IMR-90 (cell line): ENCODE measurements around the gene RARS1. TPM values are rescaled to one million over a fixed set of nuclear protein-coding genes. Genes with fewer than 3 reads are reported as not detected.

Source experiments
- ATAC-seq: fragments of 200-7000 bp; cut with Tn5 transposase; 2 replicates; pipeline ENCODE4 v1.9.1; 2020; ENCODE audit warnings: low read depth, mild to moderate bottlenecking, moderate library complexity
- BruUV-seq: library from RNA; stranded (reverse); fragments of 400-500 nt; replicated peaks from 2 replicates; lab custom pipeline; 2021; lab: Mats Ljungman, UMichigan
- CTCF ChIA-PET: fragments of 300-600 bp; formaldehyde crosslinking; extraction: SDS; loops from one replicate; lab custom pipeline; 2021; ENCODE audit warnings: antibody characterized with exemption; lab: Yijun Ruan, JAX
- POLR2A ChIA-PET: fragments of 300-600 bp; sonication (Branson Sonifier 250); formaldehyde crosslinking; loops from one replicate; lab custom pipeline; 2022; ENCODE audit warnings: antibody characterized with exemption; ENCODE audit not compliant: unreplicated experiment; lab: Charles Lee
- DNase-seq: peaks from one replicate; pipeline ENCODE4 v3.0.0; 2013
- H2AFZ ChIP-seq: replicated peaks from 2 replicates; pipeline ENCODE3; 2013; ENCODE audit warnings: low read length, mild to moderate bottlenecking; ENCODE audit not compliant: poor library complexity
- H2AK5ac ChIP-seq: 2 replicates; pipeline ENCODE4 v1.6.1; 2013; ENCODE audit warnings: low read depth, low read length, inconsistent platforms
- H2AK9ac ChIP-seq: replicated peaks from 2 replicates; pipeline ENCODE3; 2013; ENCODE audit warnings: mild to moderate bottlenecking, low read depth, low read length, moderate library complexity; ENCODE audit not compliant: poor library complexity
- H2BK120ac ChIP-seq: 2 replicates; pipeline ENCODE4 v1.6.1; 2013; ENCODE audit warnings: low read depth, low read length, inconsistent platforms
- H2BK15ac ChIP-seq: 3 replicates; pipeline ENCODE4 v1.6.1; 2013; ENCODE audit warnings: low read depth, low read length, inconsistent platforms
- H2BK20ac ChIP-seq: 2 replicates; pipeline ENCODE4 v1.6.1; 2013; ENCODE audit warnings: low read depth, mild to moderate bottlenecking, inconsistent platforms, low read length, moderate library complexity
- H2BK5ac ChIP-seq: 2 replicates; pipeline ENCODE4 v1.6.1; 2013; ENCODE audit warnings: mild to moderate bottlenecking, low read depth, low read length, inconsistent platforms; ENCODE audit not compliant: poor library complexity, severe bottlenecking
- H3K14ac ChIP-seq: replicated peaks from 2 replicates; pipeline ENCODE4 v1.6.1; 2013; ENCODE audit warnings: low read depth, low read length, inconsistent platforms
- H3K18ac ChIP-seq: 2 replicates; pipeline ENCODE4 v1.6.1; 2013; ENCODE audit warnings: low read depth, low read length, control low read depth
- H3K23ac ChIP-seq: 2 replicates; pipeline ENCODE4 v1.6.1; 2013; ENCODE audit warnings: low read depth, low read length, inconsistent platforms
- H3K27ac ChIP-seq: 2 replicates; pipeline ENCODE4 v1.5.1; 2013; ENCODE audit warnings: mild to moderate bottlenecking, control low read depth, low read length; ENCODE audit not compliant: insufficient read depth
- H3K27me3 ChIP-seq: 2 replicates; pipeline ENCODE4 v1.6.1; 2013; ENCODE audit warnings: low read length; ENCODE audit not compliant: control insufficient read depth, insufficient read depth
- H3K36me3 ChIP-seq: 2 replicates; pipeline ENCODE4 v1.6.1; 2013; ENCODE audit warnings: low read length, mixed read lengths; ENCODE audit not compliant: control insufficient read depth, insufficient read depth
- H3K4ac ChIP-seq: 2 replicates; pipeline ENCODE4 v1.6.1; 2013; ENCODE audit warnings: low read depth, low read length, inconsistent platforms
- H3K4me1 ChIP-seq: 2 replicates; pipeline ENCODE4 v1.6.1; 2013; ENCODE audit warnings: low read length, mixed read lengths; ENCODE audit not compliant: control insufficient read depth, insufficient read depth
- H3K4me2 ChIP-seq: 2 replicates; pipeline ENCODE4 v1.6.1; 2013; ENCODE audit warnings: low read depth, mild to moderate bottlenecking, control low read depth, low read length, moderate library complexity
- H3K4me3 ChIP-seq: 2 replicates; pipeline ENCODE4 v1.5.1; 2013; ENCODE audit warnings: low read depth, mild to moderate bottlenecking, control low read depth, low read length, moderate library complexity; ENCODE audit not compliant: insufficient read depth
- H3K56ac ChIP-seq: 2 replicates; pipeline ENCODE4 v1.6.1; 2013; ENCODE audit warnings: low read length, inconsistent platforms; ENCODE audit not compliant: insufficient read depth; ENCODE audit errors: extremely low read depth
- H3K79me1 ChIP-seq, 2 experiments: 2 replicates each; pipeline ENCODE4 v1.6.1; 2013; ENCODE audit warnings: low read length in 2 of 2, inconsistent platforms in 1 of 2, low read depth in 1 of 2
- H3K9ac ChIP-seq: 2 replicates; pipeline ENCODE4 v1.6.1; 2013; ENCODE audit warnings: low read depth, low read length, control low read depth
- H3K9me1 ChIP-seq: 2 replicates; pipeline ENCODE4 v1.6.1; 2013; ENCODE audit warnings: low read length, inconsistent platforms; ENCODE audit not compliant: insufficient read depth
- H3K9me3 ChIP-seq: 2 replicates; pipeline ENCODE4 v1.6.1; 2013; ENCODE audit warnings: low read length; ENCODE audit not compliant: control insufficient read depth, insufficient read depth
- H4K20me1 ChIP-seq: 2 replicates; pipeline ENCODE4 v1.6.1; 2013; ENCODE audit warnings: low read length, inconsistent platforms; ENCODE audit not compliant: insufficient read depth
- H4K5ac ChIP-seq: 2 replicates; pipeline ENCODE4 v1.6.1; 2013; ENCODE audit warnings: mild to moderate bottlenecking, low read depth, low read length, control low read depth
- H4K8ac ChIP-seq, 2 experiments: 2 replicates each; pipeline ENCODE4 v1.6.1; 2013; ENCODE audit warnings: low read depth in 2 of 2, low read length in 2 of 2, control low read depth in 1 of 2, inconsistent platforms in 1 of 2
- H4K91ac ChIP-seq: 2 replicates; pipeline ENCODE4 v1.6.1; 2013; ENCODE audit warnings: low read depth, low read length, inconsistent platforms; ENCODE audit not compliant: insufficient read depth
- BHLHE40 ChIP-seq: fragments of 150-350 bp; IDR thresholded peaks from 2 replicates; pipeline ENCODE4 v1.6.1; 2016; ENCODE audit warnings: mild to moderate bottlenecking, low read depth, low read length
- CEBPB ChIP-seq: IDR thresholded peaks from 2 replicates; pipeline ENCODE4 v1.6.1; 2012; ENCODE audit warnings: low read depth, low read length, improper control_type of control experiment
- CHD1 ChIP-seq: IDR thresholded peaks from 2 replicates; pipeline ENCODE4 v1.6.1; 2012; ENCODE audit warnings: low read depth, low read length, improper control_type of control experiment
- FOS ChIP-seq: fragments of 150-350 bp; IDR thresholded peaks from 2 replicates; pipeline ENCODE4 v1.6.1; 2016; ENCODE audit warnings: low read depth, low read length
- MAFK ChIP-seq: IDR thresholded peaks from 2 replicates; pipeline ENCODE4 v1.6.1; 2012; ENCODE audit warnings: low read depth, low read length, improper control_type of control experiment
- MAZ ChIP-seq: IDR thresholded peaks from 2 replicates; pipeline ENCODE4 v1.6.1; 2012; ENCODE audit warnings: low read depth, mild to moderate bottlenecking, low read length, improper control_type of control experiment, moderate library complexity, borderline replicate concordance
- MXI1 ChIP-seq: IDR thresholded peaks from 2 replicates; pipeline ENCODE4 v1.6.1; 2012; ENCODE audit warnings: low read depth, mild to moderate bottlenecking, low read length, moderate library complexity, borderline replicate concordance
- RAD21 ChIP-seq: IDR thresholded peaks from 2 replicates; pipeline ENCODE4 v1.6.1; 2012; ENCODE audit warnings: low read length, improper control_type of control experiment
- RFX5 ChIP-seq: IDR thresholded peaks from 2 replicates; pipeline ENCODE4 v1.8.0; 2012; ENCODE audit warnings: low read depth, mild to moderate bottlenecking, low read length, moderate library complexity
- SMC3 ChIP-seq: fragments of 150-350 bp; IDR thresholded peaks from 2 replicates; pipeline ENCODE4 v1.6.1; 2016; ENCODE audit warnings: low read depth, mild to moderate bottlenecking, antibody characterized with exemption, low read length, moderate library complexity
- WGBS, 2 experiments: methylation state at CpG; one replicate each; pipeline versions ENCODE4 v1.1.5 to v1.1.7; 2013; ENCODE audit warnings: missing lambda C conversion rate in 2 of 2; ENCODE audit not compliant: insufficient read length in 1 of 2; ENCODE audit errors: extremely low coverage in 2 of 2; 5-methylcytosine and 5-hydroxymethylcytosine counted together
- dilution Hi-C: fragments of 300-500 bp; cut with HindIII; formaldehyde crosslinking; loops from one replicate; pipeline ENCODE4 v1.14.3; 2018; ENCODE audit warnings: low sequenced_read_pairs; ENCODE audit not compliant: unreplicated experiment
- in situ Hi-C: fragments of 300-500 bp; cut with MboI; formaldehyde crosslinking; loops from 3 replicates; pipeline ENCODE4 v1.14.3; 2019; ENCODE audit warnings: low sequenced_read_pairs, inconsistent platforms, mixed read lengths
- intact Hi-C: fragments of 100-400 bp; cut with micrococcal nuclease; formaldehyde crosslinking; loops from 2 replicates; pipeline ENCODE4 v1.10.0; 2022
- polyA plus RNA-seq, 3 experiments: library from polyadenylated mRNA; depleted of rRNA; stranded (reverse); fragments of >200 nt; gene quantifications; 2 replicates each; pipeline ENCODE4 v1.2.3, GENCODE V29; 2012; ENCODE audit warnings: low replicate concordance in 1 of 3
- total RNA-seq: library from RNA; depleted of rRNA; stranded (reverse); fragments of >200 nt; gene quantifications from 2 replicates; pipeline ENCODE4 v1.2.3, GENCODE V29; 2012

RARS1 gene
- total and polyA plus RNA-seq, 2 of the 4 experiments (the other 2 are of a cell fraction): 80.4 to 153 TPM

DNA sequence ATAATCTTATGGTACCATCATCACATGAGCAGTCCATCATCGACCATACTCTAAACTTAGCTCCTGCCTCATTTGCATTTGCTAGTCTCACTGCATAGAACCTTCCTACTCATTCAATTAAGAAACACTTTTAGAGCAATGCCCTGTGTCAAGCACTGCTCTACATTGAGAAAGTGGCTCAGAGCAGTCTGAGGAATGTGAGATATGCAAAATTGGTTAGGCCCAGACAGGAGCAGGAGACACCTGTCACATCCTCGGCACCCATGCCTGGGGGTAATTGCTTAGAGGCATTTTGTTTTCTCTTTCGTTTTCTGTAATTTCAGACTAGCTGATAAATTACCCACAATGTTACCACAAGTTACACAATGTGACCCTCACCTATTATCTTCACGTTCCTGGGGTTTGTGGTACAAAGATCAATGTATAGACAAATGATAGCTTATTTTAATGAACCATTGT lies 4.9 kb upstream of the RARS1 start:
- BruUV-seq: no TSS peak
- WGBS, 2 experiments: no CpG with 5 or more reads among the region's 4 CpGs

More for the DNA sequence above, 4.9 kb upstream of the RARS1 start:
- Histone ChIP-seq H3K56ac (no peak overlapping the region), H4K5ac (no peak overlapping the region), H3K27ac (no peak overlapping the region), H3K4me3 (no peak overlapping the region), H3K23ac (no peak overlapping the region), H3K9ac (no peak overlapping the region), H3K4me2 (no peak overlapping the region), H4K20me1 (no peaks in the 10 kb centered on the region), H4K91ac (no peak overlapping the region), H2AFZ (no peak overlapping the region), H2BK5ac (no peak overlapping the region), H4K8ac (no peak overlapping the region), H3K9me3 (no peaks in the 10 kb centered on the region), H3K36me3 (no peaks in the 10 kb centered on the region), H3K79me1 (peaks cover 0 to under 1% of the 10 kb centered on the region in 2 experiments; a peak in 1 of 4 replicates), H2BK20ac (no peak overlapping the region), H3K4ac (no peak overlapping the region), H3K4me1 (no peaks in the 10 kb centered on the region), H3K14ac (no peak overlapping the region), H3K27me3 (no peaks in the 10 kb centered on the region), H2BK120ac (no peak overlapping the region), H2BK15ac (no peak overlapping the region), H2AK9ac (no peak overlapping the region), H3K9me1 (no peaks in the 10 kb centered on the region), H2AK5ac (no peak overlapping the region), H3K18ac (no peak overlapping the region)
- ATAC-seq (no peak), DNase-seq (no peak)
- dilution Hi-C loops (no loop called here), intact Hi-C loops (no loop called here), in situ Hi-C loops (no loop called here)
- ChIA-PET POLR2A (no interaction called here), CTCF (no interaction called here)
- TF ChIP-seq MAZ (no peak), FOS (no peak), CHD1 (no peak), BHLHE40 (no peak), MXI1 (no peak), SMC3 (no peak), CEBPB (no peak), MAFK (no peak), RFX5 (no peak), RAD21 (no peak)
